Lung (tissue), 12 donors: ENCODE data around the gene GUCD1. TPM values are rescaled to one million over a fixed set of nuclear protein-coding genes. Genes with fewer than 3 reads are reported as not detected.

ENCODE experiments used
- ATAC-seq: fragments of 200-7000 bp; cut with Tn5 transposase; one replicate; pipeline ENCODE4 v1.9.1; 2020; ENCODE audit warnings: moderate number of reproducible peaks; ENCODE audit not compliant: insufficient read depth, low FRiP score
- DNase-seq, 3 donors: peaks; one replicate each; pipeline ENCODE4 v3.0.0-alpha.2; 2013 to 2017
- H3K27ac ChIP-seq, 2 donors: one replicate each; pipeline ENCODE4 v1.5.1; 2013; ENCODE audit warnings: mild to moderate bottlenecking in 2 of 2, moderate library complexity in 2 of 2, control low read depth in 1 of 2, inconsistent platforms in 1 of 2, low read depth in 1 of 2, low read length in 1 of 2
- H3K27me3 ChIP-seq, 3 donors: one replicate each; pipeline ENCODE4 v1.5.1; 2013; ENCODE audit warnings: low read length in 2 of 3; ENCODE audit not compliant: control insufficient read depth in 3 of 3, insufficient read depth in 3 of 3
- H3K36me3 ChIP-seq, 4 donors: one replicate each; pipeline ENCODE4 v1.5.1; 2013; ENCODE audit warnings: low read length in 4 of 4, mild to moderate bottlenecking in 1 of 4, moderate library complexity in 1 of 4; ENCODE audit not compliant: control insufficient read depth in 4 of 4, insufficient read depth in 4 of 4
- H3K4me1 ChIP-seq, 5 donors: one replicate each; pipeline ENCODE4 v1.5.1; 2013; ENCODE audit warnings: low read length in 5 of 5, mild to moderate bottlenecking in 2 of 5, moderate library complexity in 1 of 5; ENCODE audit not compliant: control insufficient read depth in 5 of 5, insufficient read depth in 5 of 5
- H3K4me3 ChIP-seq: one replicate; pipeline ENCODE4 v1.5.1; 2013; ENCODE audit warnings: mild to moderate bottlenecking, control low read depth, moderate library complexity
- H3K9ac ChIP-seq, 2 donors: one replicate each; pipeline ENCODE4 v1.5.1; 2013; ENCODE audit warnings: low read length in 2 of 2, control low read depth in 1 of 2; ENCODE audit not compliant: insufficient read depth in 1 of 2
- H3K9me3 ChIP-seq, 4 donors: one replicate each; pipeline ENCODE4 v1.5.1; 2013; ENCODE audit warnings: low read length in 3 of 4, mild to moderate bottlenecking in 1 of 4, moderate library complexity in 1 of 4; ENCODE audit not compliant: control insufficient read depth in 4 of 4, insufficient read depth in 3 of 4
- WGBS, 2 donors: extraction: QIAGEN DNeasy Blood & Tissue Kit; methylation state at CpG; one replicate each; pipeline ENCODE4 v1.1.7; 2013; 5-methylcytosine and 5-hydroxymethylcytosine counted together
- polyA plus RNA-seq, 2 donors: library from polyadenylated mRNA; stranded (reverse); fragments of 200-250 nt; gene quantifications; one replicate each; pipeline ENCODE4 v1.2.1, GENCODE V29; 2013
- total RNA-seq, 2 donors: library from RNA; depleted of rRNA in 1 of 2; stranded (reverse); fragments of >200 nt in 1 of 2; gene quantifications; one replicate each; pipeline ENCODE4 v1.2.1, GENCODE V29; 2014 to 2021
- TF ChIP-seq, protein P1 (sequence below): IDR thresholded peaks from 2 replicates; pipeline ENCODE4 v1.5.1; 2012; ENCODE audit warnings: mild to moderate bottlenecking; ENCODE audit errors: control extremely low read depth, extremely low read depth
- donor health status: control.
- donor health status: control.
- donor health status: Bipolar disorder and iron deficiency.
- donor health status: healthy.
- donor health status: DM: yes; HTN: yes; CAD: no.

The GUCD1 gene
- total and polyA plus RNA-seq, 4 donors = 87.8 to 130 (median 107) TPM

DNA sequence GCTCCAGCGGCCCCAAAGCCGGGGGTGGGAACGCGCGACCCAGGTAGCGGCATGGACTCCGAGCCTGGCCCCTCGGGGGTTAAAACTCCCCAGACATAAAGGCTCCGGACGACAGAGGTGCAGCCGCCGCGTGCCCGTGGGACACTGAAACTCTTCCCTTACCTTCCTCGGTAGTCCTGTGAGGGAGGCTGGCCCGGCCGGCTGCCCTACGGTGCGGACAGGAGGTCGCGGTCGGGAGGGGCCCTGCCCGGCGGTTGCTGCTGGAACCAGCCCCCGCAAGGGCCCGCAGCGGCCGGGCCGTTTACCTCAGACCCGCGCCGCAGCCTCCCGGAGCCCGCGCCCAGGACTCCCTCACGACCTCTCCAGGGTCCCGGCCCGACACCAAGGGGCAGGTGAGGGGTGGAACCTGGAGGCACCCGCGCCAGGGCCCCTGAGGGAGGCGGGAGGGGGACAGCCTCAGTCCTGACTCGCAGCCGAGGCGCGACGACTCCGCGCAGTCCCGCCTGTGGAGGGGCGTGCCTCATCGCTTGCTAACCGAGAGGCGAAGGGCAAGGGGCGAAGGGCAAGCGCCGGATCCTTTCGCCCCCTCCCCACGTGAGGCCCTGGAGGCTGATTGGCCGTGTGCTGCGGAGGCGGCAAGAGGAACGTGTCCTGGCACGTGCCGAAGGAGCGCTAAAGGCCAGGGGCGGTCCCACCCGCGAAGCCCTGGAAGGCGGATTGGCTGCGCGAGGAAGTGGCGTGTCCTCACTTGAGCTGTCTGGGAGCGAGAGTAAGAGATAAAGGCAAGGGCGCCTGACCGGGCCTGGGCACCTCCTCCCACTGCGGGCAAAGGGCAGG, 60.2 kb downstream of the GUCD1 start, which contains the start of gene UPB1:
Gene UPB1 (plus strand): TSS at position 805 of the 837 bp plus-strand sequence. CDS start 72 bp downstream, outside the sequence.
- WGBS, 2 donors = 40 to 45% methylated on average over 71 to 76 of the region's 76 CpGs
- Histone ChIP-seq H3K4me3 (no peak within 1 kb of the TSS), H3K9ac (no peak within 1 kb of the TSS), H3K27me3 (peaks cover 0 to 12% (median 10%) of the 10 kb centered on the region in 3 donors), H3K27ac (no peak within 1 kb of the TSS), H3K4me1 (peaks cover 0 to 15% (median 0%) of the 10 kb centered on the region in 5 donors), H3K9me3 (peaks cover 0 to 6% (median 0%) of the 10 kb centered on the region in 4 donors), H3K36me3 (no peaks in the 10 kb centered on the region)
- DNase-seq = peak in 2 of 3 donors; percentile 29 to 38
- TF ChIP-seq, protein P1, sequence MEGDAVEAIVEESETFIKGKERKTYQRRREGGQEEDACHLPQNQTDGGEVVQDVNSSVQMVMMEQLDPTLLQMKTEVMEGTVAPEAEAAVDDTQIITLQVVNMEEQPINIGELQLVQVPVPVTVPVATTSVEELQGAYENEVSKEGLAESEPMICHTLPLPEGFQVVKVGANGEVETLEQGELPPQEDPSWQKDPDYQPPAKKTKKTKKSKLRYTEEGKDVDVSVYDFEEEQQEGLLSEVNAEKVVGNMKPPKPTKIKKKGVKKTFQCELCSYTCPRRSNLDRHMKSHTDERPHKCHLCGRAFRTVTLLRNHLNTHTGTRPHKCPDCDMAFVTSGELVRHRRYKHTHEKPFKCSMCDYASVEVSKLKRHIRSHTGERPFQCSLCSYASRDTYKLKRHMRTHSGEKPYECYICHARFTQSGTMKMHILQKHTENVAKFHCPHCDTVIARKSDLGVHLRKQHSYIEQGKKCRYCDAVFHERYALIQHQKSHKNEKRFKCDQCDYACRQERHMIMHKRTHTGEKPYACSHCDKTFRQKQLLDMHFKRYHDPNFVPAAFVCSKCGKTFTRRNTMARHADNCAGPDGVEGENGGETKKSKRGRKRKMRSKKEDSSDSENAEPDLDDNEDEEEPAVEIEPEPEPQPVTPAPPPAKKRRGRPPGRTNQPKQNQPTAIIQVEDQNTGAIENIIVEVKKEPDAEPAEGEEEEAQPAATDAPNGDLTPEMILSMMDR = no peak
- no peak for ATAC-seq

DNA sequence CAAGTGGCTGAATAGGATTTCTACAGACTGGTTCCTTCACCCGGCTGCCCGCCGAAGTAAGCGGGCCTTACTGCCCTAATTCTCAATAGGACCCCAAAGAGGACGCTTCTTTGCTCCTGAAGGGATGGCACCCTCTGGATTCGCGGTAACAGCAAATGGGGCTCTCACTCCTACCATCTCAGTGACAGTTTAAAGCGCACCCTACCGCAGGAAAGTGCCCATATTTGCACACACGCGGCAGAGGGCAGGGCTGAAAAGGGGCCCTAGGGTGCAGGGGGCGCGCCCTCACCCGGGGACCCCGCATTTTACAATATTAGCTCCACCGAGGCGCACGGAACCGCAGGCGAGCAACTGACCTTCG, 60.8 kb downstream of the GUCD1 start:
- H3K9me3 ChIP-seq = peaks cover 0 to 6% (median 0%) of the 10 kb centered on the region in 4 donors
- H3K9ac ChIP-seq = no peak overlapping the region
- H3K27me3 ChIP-seq = peaks cover 0 to 12% (median 10%) of the 10 kb centered on the region in 3 donors
- H3K4me3 ChIP-seq = no peak overlapping the region
- WGBS, 2 donors = 57 to 58% methylated on average over 21 of the region's 21 CpGs
- peaks cover 0 to 15% (median 0%) of the 10 kb centered on the region in 5 donors for H3K4me1 ChIP-seq
- H3K36me3 ChIP-seq = no peaks in the 10 kb centered on the region
- no peak for ATAC-seq
- H3K27ac ChIP-seq = no peak overlapping the region
- no peak for DNase-seq
- TF ChIP-seq, protein P1 = no peak

DNA sequence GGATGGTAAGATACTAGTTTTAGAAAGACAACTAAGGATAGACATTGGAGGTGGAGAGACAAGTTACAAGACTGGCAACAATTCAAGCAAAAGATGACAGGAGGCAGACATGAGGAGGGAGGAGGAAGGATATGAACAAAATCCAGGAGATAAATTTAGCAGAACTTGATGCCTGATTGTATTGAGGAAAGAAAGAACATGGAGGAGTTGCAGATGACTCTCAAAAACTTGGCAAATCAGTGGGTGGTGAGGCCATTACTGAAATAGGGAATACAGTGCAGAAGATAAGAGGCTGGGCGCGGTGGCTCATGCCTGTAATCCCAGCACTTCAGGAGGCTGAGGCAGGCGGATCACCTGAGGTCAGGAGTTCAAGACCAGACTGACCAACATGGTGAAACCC, 62.5 kb downstream of the GUCD1 start:
- no peak overlapping the region for H3K4me3 ChIP-seq
- H3K9me3 ChIP-seq = peaks cover 0 to 6% (median 0%) of the 10 kb centered on the region in 4 donors
- DNase-seq (no peak), ATAC-seq (no peak)
- no peaks in the 10 kb centered on the region for H3K36me3 ChIP-seq
- 94 to 97% methylated on average over 3 of the region's 3 CpGs for WGBS, 2 donors
- peaks cover 0 to 8% (median 0%) of the 10 kb centered on the region in 5 donors for H3K4me1 ChIP-seq
- no peak overlapping the region for H3K9ac ChIP-seq
- TF ChIP-seq, protein P1 = no peak
- peaks cover 0 to 12% (median 10%) of the 10 kb centered on the region in 3 donors for H3K27me3 ChIP-seq
- no peak overlapping the region for H3K27ac ChIP-seq

Other genes starting within 250 kb of the GUCD1 start
- 10 to 100 TPM in 1 of 2 donors, 1 to 10 TPM in 1; 10.0 to 35.6 TPM for gene ADORA2A, start 127.5 kb downstream of the GUCD1 start, total RNA-seq
- 10 to 100 TPM in 1 of 2 donors, 1 to 10 TPM in 1; 5.5 to 54.9 TPM for gene ADORA2A, start 127.5 kb downstream of the GUCD1 start, polyA plus RNA-seq
- gene UPB1, start 59.8 kb downstream of the GUCD1 start, total RNA-seq = 1 to 10 TPM; 2.1 to 4.0 TPM
- gene UPB1, start 59.8 kb downstream of the GUCD1 start, polyA plus RNA-seq = 1 to 10 TPM in 1 of 2 donors, under 1 TPM in 1; 0.87 to 4.5 TPM
- 100 to 1,000 TPM in 1 of 2 donors, 10 to 100 TPM in 1; 76.3 to 193 TPM for gene SNRPD3, start 861 bp upstream of the GUCD1 start, total RNA-seq
- gene SNRPD3, start 861 bp upstream of the GUCD1 start, polyA plus RNA-seq = 100 to 1,000 TPM; 109 to 113 TPM
- 10 to 100 TPM in 1 of 2 donors, 1 to 10 TPM in 1; 8.9 to 17.9 TPM for gene LRRC75B, start 37.9 kb upstream of the GUCD1 start, total RNA-seq
- 10 to 100 TPM in 1 of 2 donors, 1 to 10 TPM in 1; 4.4 to 13.3 TPM for gene LRRC75B, start 37.9 kb upstream of the GUCD1 start, polyA plus RNA-seq
- 10 to 100 TPM; 31.8 to 69.7 TPM for gene GGT1, start 48.1 kb upstream of the GUCD1 start, total RNA-seq
- gene GGT1, start 48.1 kb upstream of the GUCD1 start, polyA plus RNA-seq = 100 to 1,000 TPM in 1 of 2 donors, 10 to 100 TPM in 1; 36.1 to 162 TPM
- not detected for gene PIWIL3, start 219.6 kb upstream of the GUCD1 start, total RNA-seq
- not detected for gene PIWIL3, start 219.6 kb upstream of the GUCD1 start, polyA plus RNA-seq